ENCODE data around the gene PDRG1.

The PDRG1 gene

DNA sequence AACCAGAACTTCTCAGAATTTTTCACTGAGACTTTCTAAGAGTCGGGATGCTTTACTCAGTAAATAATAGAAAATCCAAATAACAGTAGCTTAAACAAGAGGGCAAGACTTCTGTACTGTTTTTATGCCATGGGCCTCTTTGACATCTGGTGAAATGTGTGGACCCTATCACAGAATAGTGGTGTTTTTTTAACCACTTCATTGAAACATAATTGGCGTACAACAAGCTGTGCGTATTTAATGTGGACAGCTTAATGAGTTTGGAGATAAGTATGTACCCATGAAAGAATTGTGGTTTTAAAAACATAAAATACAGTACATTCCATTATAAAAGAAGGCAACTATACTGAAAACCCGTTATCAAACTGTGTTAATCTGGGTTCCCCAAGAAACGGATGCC lies 37.7 kb downstream of the PDRG1 start:
- Histone ChIP-seq H3K9me3 (ENCODE audit: insufficient read depth, low read length) (peaks cover 8% of the 10 kb centered on the region; the same call in 1 of the 2 replicates), H3K4me3 (ENCODE audit: insufficient read length, low read depth) (no peak overlapping the region), H3K9ac (ENCODE audit: insufficient read length, low read depth) (no peak overlapping the region), H3K36me3 (ENCODE audit: insufficient read depth, insufficient read length, low read length) (no peaks in the 10 kb centered on the region), H3K27me3 (ENCODE audit: insufficient read depth, insufficient read length) (no peaks in the 10 kb centered on the region), H3K4me1 (ENCODE audit: insufficient read depth, insufficient read length) (peaks cover 11% of the 10 kb centered on the region)
- no peak for DNase-seq (ENCODE audit: low read depth, low spot score)
- TF ChIP-seq SUZ12 (IDR thresholded peaks at IDR 0.05; ENCODE audit: extremely low read depth, insufficient read depth, insufficient read length) (no peak), ZNF274 (IDR thresholded peaks at IDR 0.05; ENCODE audit: low read depth, low read length) (no peak), YY1 (IDR thresholded peaks at IDR 0.05; ENCODE audit: insufficient read depth, insufficient read length) (no peak)

DNA sequence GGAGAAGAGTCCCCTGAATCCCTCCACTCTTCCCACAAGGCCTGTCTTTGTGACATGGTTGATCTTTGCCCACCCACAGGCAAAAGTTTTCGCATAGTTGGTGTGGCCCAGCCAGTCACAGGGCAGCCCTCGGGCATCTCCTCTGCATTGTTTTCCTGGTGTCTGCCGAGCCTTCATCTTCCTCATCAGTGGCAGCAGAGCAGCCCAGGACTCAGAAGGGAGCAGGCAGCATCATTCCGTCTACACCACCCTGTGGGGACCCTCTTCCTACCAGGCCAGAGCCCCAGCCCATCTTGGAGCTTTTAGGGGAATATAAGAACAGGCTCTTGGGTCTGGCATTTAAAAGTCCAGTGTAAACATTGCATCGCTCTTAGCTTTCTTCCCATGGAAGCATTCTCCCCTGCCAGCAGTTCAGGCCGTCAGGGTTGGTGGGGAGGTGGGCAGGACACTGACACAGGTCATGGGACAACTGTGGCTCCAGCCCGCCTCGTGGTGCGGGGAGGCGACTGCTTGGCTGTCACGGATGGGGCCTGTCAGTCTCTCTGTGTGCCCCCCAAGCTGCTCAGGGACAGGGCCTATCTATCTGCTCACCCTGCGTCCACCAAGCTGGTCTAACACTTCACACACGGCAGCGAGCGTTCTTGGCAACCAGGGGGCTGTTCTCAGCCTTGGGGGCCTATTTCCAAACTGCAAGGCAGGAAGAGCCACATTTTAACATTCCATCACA lies 38.3 kb downstream of the PDRG1 start:
- Histone ChIP-seq H3K4me1 (ENCODE audit: insufficient read depth, insufficient read length) (peaks cover 11% of the 10 kb centered on the region), H3K36me3 (ENCODE audit: insufficient read depth, insufficient read length, low read length) (no peaks in the 10 kb centered on the region), H3K4me3 (ENCODE audit: insufficient read length, low read depth) (no peak overlapping the region), H3K9me3 (ENCODE audit: insufficient read depth, low read length) (peaks cover 8% of the 10 kb centered on the region; the same call in 1 of the 2 replicates), H3K27me3 (ENCODE audit: insufficient read depth, insufficient read length) (no peaks in the 10 kb centered on the region), H3K9ac (ENCODE audit: insufficient read length, low read depth) (peak overlapping the region; percentile 26)
- no peak for DNase-seq (ENCODE audit: low read depth, low spot score)
- TF ChIP-seq ZNF274 (IDR thresholded peaks at IDR 0.05; ENCODE audit: low read depth, low read length) = no peak
- no peak for TF ChIP-seq SUZ12 (IDR thresholded peaks at IDR 0.05; ENCODE audit: extremely low read depth, insufficient read depth, insufficient read length)
- TF ChIP-seq YY1 (IDR thresholded peaks at IDR 0.05; ENCODE audit: insufficient read depth, insufficient read length) = no peak

DNA sequence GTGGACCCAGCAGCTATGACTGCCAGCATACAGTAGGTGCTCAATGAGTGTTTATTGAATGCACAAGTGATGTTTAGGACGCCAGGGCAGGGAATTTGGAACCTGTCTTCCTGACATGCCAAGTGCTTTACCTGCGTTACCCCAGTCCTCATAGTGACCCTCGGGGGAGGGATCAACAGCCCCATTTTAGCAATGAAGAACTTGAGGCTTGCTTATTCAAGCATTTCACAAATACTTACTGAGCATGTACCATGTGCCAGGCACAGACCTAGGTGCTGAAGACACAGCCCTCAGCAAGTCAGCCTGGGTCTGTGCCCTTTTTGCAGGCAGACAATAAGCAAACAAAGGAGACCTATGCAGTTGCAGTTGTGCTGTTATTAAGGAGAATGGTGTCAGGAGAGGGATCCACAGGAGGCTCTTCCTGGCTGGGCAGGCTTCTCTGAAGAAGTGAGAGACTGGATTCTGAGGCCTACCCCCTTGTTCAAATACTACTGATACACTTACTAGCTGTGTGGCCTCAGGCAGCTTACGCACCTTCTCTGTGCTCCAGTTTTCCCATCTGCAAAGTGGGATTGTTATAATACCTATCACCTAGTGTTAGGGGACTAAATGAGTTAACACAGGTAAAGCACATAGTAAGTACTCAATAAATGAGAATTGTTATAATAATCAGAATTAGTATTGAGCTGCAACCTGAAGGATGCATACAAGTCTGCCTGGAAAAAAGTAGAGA lies 41.6 kb downstream of the PDRG1 start:
- no peak for DNase-seq (ENCODE audit: low read depth, low spot score)
- Histone ChIP-seq H3K4me3 (ENCODE audit: insufficient read length, low read depth) (no peak overlapping the region), H3K9ac (ENCODE audit: insufficient read length, low read depth) (no peak overlapping the region), H3K4me1 (ENCODE audit: insufficient read depth, insufficient read length) (peaks cover 13% of the 10 kb centered on the region), H3K9me3 (ENCODE audit: insufficient read depth, low read length) (no peaks in the 10 kb centered on the region), H3K27me3 (ENCODE audit: insufficient read depth, insufficient read length) (no peaks in the 10 kb centered on the region), H3K36me3 (ENCODE audit: insufficient read depth, insufficient read length, low read length) (no peaks in the 10 kb centered on the region)
- no peak for TF ChIP-seq YY1 (IDR thresholded peaks at IDR 0.05; ENCODE audit: insufficient read depth, insufficient read length)
- TF ChIP-seq ZNF274 (IDR thresholded peaks at IDR 0.05; ENCODE audit: low read depth, low read length) = no peak
- no peak for TF ChIP-seq SUZ12 (IDR thresholded peaks at IDR 0.05; ENCODE audit: extremely low read depth, insufficient read depth, insufficient read length)

DNA sequence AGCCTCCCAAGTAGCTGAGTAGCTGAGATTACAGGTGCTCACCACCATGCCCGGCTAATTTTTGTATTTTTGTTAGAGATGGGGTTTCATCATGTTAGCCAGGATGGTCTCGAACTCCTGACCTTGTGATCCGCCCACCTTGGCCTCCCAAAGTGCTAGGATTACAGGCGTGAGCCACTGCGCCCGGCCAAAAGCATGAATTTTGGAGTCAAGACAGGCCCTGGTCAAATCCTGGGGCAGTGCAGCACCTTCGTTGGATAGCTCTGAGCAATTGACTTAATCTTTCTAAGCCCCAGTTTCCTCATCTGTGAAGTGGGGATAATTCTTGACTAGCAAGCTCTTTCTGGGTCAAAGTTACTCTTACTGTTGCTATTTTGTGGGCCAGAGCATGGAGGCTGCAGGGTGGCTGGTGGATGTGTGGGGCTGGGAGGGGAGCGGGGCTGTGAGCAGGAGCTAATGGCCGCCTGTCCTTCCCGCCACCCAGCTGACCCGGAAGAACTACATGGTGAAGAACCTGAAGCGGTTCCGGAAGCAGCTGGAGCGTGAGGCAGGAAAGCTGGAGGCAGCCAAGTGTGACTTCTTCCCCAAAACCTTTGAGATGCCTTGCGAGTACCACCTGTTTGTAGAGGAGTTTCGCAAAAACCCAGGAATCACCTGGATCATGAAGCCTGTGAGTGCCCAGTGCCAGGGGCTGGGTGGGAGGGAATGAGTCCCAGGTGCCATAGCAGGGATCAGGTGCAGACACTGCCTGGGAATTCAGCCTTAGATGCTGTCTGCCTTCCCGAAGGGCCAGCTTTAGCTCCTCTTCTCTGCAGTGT lies 42.4 kb downstream of the PDRG1 start:
- no peaks in the 10 kb centered on the region for H3K9me3 ChIP-seq (ENCODE audit: insufficient read depth, low read length)
- TF ChIP-seq ZNF274 (IDR thresholded peaks at IDR 0.05; ENCODE audit: low read depth, low read length) (no peak), YY1 (IDR thresholded peaks at IDR 0.05; ENCODE audit: insufficient read depth, insufficient read length) (no peak), SUZ12 (IDR thresholded peaks at IDR 0.05; ENCODE audit: extremely low read depth, insufficient read depth, insufficient read length) (no peak)
- H3K9ac ChIP-seq (ENCODE audit: insufficient read length, low read depth) = no peak overlapping the region
- no peak for DNase-seq (ENCODE audit: low read depth, low spot score)
- no peak overlapping the region for H3K4me3 ChIP-seq (ENCODE audit: insufficient read length, low read depth)
- H3K36me3 ChIP-seq (ENCODE audit: insufficient read depth, insufficient read length, low read length) = no peaks in the 10 kb centered on the region
- H3K4me1 ChIP-seq (ENCODE audit: insufficient read depth, insufficient read length) = peaks cover 13% of the 10 kb centered on the region
- H3K27me3 ChIP-seq (ENCODE audit: insufficient read depth, insufficient read length) = no peaks in the 10 kb centered on the region

DNA sequence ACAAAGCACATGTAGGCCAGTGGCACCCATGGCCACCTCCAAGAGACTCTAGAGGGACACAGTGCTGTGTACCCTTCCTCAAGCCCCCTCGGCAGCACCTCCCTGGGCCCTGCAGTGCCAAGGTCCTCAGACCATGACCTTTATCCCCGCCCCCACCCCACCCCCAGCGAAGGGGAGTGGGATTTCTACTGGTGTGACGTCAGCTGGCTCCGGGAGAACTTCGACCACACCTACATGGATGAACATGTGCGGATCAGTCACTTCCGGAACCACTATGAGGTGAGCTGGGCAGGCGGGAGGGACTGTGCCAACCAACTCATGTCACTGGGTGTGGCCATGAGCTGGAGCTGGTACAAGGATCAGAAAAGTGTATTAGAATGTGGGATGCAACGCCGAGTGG lies 43.4 kb downstream of the PDRG1 start:
- Histone ChIP-seq H3K27me3 (ENCODE audit: insufficient read depth, insufficient read length) (no peaks in the 10 kb centered on the region), H3K4me1 (ENCODE audit: insufficient read depth, insufficient read length) (peaks cover 10% of the 10 kb centered on the region), H3K4me3 (ENCODE audit: insufficient read length, low read depth) (no peak overlapping the region), H3K9ac (ENCODE audit: insufficient read length, low read depth) (no peak overlapping the region), H3K36me3 (ENCODE audit: insufficient read depth, insufficient read length, low read length) (no peaks in the 10 kb centered on the region), H3K9me3 (ENCODE audit: insufficient read depth, low read length) (no peaks in the 10 kb centered on the region)
- DNase-seq (ENCODE audit: low read depth, low spot score) = no peak
- TF ChIP-seq ZNF274 (IDR thresholded peaks at IDR 0.05; ENCODE audit: low read depth, low read length) = no peak
- no peak for TF ChIP-seq YY1 (IDR thresholded peaks at IDR 0.05; ENCODE audit: insufficient read depth, insufficient read length)
- TF ChIP-seq SUZ12 (IDR thresholded peaks at IDR 0.05; ENCODE audit: extremely low read depth, insufficient read depth, insufficient read length) = no peak

DNA sequence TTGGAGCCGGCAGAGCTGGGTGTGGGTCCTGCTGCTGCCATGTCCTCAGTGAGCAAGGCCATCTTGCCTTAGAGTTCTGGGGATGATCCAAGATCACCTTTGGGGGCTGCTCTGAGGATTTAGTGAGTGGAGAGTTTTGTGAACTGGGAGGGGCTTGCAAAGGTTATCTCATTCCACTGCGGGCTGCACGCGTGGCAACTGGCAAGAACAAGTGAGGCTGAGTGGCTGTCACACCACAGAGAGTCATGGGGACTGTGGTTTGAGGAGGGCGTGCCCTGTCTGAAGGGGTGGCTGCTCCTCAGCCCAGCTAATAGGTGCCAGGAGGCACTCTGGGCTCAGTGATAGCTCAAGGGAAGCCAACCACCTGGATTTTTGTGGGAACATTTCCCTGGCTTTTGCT lies 43.8 kb downstream of the PDRG1 start:
- Histone ChIP-seq H3K36me3 (ENCODE audit: insufficient read depth, insufficient read length, low read length) (no peaks in the 10 kb centered on the region), H3K27me3 (ENCODE audit: insufficient read depth, insufficient read length) (no peaks in the 10 kb centered on the region), H3K9ac (ENCODE audit: insufficient read length, low read depth) (no peak overlapping the region), H3K4me3 (ENCODE audit: insufficient read length, low read depth) (no peak overlapping the region), H3K4me1 (ENCODE audit: insufficient read depth, insufficient read length) (peaks cover 10% of the 10 kb centered on the region), H3K9me3 (ENCODE audit: insufficient read depth, low read length) (no peaks in the 10 kb centered on the region)
- TF ChIP-seq ZNF274 (IDR thresholded peaks at IDR 0.05; ENCODE audit: low read depth, low read length) (no peak), SUZ12 (IDR thresholded peaks at IDR 0.05; ENCODE audit: extremely low read depth, insufficient read depth, insufficient read length) (no peak), YY1 (IDR thresholded peaks at IDR 0.05; ENCODE audit: insufficient read depth, insufficient read length) (no peak)
- DNase-seq (ENCODE audit: low read depth, low spot score) = no peak

Data from NT2/D1 (cell line).